BJ (cell line): ENCODE results near the gene NANOGP8. TPM values are rescaled to one million over a fixed set of nuclear protein-coding genes. Genes with fewer than 3 reads are reported as not detected.

Experiments
- CTCF ChIA-PET: fragments of 350-600 bp; formaldehyde crosslinking; extraction: SDS; loops from one replicate; lab custom pipeline; 2021; ENCODE audit warnings: antibody characterized with exemption, inconsistent platforms; lab: Yijun Ruan, JAX
- POLR2A ChIA-PET: fragments of 300-600 bp; sonication (Branson Sonifier 250); formaldehyde crosslinking; extraction: SDS; loops from one replicate; lab custom pipeline; 2021; ENCODE audit warnings: antibody characterized with exemption; lab: Charles Lee
- DNase-seq: peaks from one replicate; pipeline ENCODE4 v3.0.0-alpha.2; 2011; ENCODE audit warnings: low read depth
- H3K27me3 ChIP-seq: 2 replicates; pipeline ENCODE4 v1.6.0; 2011; ENCODE audit warnings: low read length; ENCODE audit not compliant: control insufficient read depth, insufficient read depth
- H3K36me3 ChIP-seq: 2 replicates; pipeline ENCODE4 v1.5.1; 2011; ENCODE audit warnings: low read length; ENCODE audit not compliant: control insufficient read depth, insufficient read depth
- H3K4me3 ChIP-seq: 2 replicates; pipeline ENCODE4 v1.5.1; 2011; ENCODE audit warnings: low read depth, mild to moderate bottlenecking, control low read depth, low read length
- polyA plus RNA-seq: library from polyadenylated mRNA; depleted of rRNA; stranded (reverse); fragments of >200 nt; gene quantifications from 2 replicates; pipeline ENCODE4 v1.2.3, GENCODE V29; 2011
- TF ChIP-seq, protein P1 (sequence below): IDR thresholded peaks from 2 replicates; pipeline ENCODE4 v1.5.1; 2011; ENCODE audit warnings: low read depth, mild to moderate bottlenecking, control low read depth, inconsistent platforms, low read length, moderate library complexity; ENCODE audit not compliant: insufficient read depth

The NANOGP8 gene
- polyA plus RNA-seq, 1 experiment: not detected

DNA sequence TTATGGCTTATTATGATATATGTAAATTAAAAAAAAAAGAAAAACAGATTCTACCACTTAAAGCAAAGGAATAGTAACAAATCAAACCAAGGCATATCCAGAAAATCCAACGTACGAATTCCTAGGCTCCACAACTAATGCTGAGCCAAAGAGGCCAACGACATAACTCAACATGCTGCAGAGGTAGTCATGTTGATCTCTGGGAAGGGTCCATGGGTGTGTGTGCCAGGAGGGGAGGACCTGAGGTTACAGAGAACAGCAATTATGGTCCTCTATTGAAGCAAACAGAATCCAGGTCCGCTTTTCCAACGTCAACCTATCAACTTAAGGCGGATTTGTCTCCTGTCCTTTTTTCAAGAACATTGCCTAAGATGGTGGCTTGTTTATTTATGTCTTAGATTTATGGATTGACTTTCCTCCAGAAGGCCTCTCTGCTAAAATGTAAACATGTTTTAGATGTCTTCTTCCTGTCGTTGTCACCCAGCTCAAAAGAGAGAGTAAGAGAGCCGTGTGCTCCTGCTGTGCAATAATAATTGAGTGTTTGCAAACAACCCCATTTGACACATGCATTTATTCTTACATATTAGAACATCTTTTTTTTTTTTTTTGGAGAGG is 20.4 kb downstream of the NANOGP8 start:
- Histone ChIP-seq H3K27me3 (no peaks in the 10 kb centered on the region), H3K4me3 (no peak overlapping the region), H3K36me3 (no peaks in the 10 kb centered on the region)
- ChIA-PET CTCF (no interaction called here), POLR2A (no interaction called here)
- TF ChIP-seq, protein P1, sequence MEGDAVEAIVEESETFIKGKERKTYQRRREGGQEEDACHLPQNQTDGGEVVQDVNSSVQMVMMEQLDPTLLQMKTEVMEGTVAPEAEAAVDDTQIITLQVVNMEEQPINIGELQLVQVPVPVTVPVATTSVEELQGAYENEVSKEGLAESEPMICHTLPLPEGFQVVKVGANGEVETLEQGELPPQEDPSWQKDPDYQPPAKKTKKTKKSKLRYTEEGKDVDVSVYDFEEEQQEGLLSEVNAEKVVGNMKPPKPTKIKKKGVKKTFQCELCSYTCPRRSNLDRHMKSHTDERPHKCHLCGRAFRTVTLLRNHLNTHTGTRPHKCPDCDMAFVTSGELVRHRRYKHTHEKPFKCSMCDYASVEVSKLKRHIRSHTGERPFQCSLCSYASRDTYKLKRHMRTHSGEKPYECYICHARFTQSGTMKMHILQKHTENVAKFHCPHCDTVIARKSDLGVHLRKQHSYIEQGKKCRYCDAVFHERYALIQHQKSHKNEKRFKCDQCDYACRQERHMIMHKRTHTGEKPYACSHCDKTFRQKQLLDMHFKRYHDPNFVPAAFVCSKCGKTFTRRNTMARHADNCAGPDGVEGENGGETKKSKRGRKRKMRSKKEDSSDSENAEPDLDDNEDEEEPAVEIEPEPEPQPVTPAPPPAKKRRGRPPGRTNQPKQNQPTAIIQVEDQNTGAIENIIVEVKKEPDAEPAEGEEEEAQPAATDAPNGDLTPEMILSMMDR: no peak
- no peak for DNase-seq

DNA sequence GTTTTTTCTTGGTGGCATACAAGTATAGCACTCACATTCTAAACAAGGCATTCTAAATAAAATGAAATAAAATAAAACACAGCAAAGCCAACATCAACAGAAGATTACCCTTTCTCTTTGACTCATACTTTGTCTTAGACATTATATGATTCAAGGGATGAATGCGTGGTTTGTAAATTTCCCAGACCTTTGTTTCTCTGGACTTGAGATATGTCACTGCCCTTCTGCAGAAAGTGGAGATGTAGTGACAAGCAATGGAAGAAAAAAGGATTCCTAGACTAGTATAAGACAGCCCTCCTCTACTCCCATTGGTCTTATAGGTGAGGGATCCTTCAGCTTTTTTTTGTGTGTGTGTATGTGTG is 22.4 kb downstream of the NANOGP8 start:
- Histone ChIP-seq H3K4me3 (no peak overlapping the region), H3K36me3 (no peaks in the 10 kb centered on the region), H3K27me3 (no peaks in the 10 kb centered on the region)
- POLR2A ChIA-PET: no interaction called here
- TF ChIP-seq, protein P1: no peak
- CTCF ChIA-PET: no interaction called here
- DNase-seq: no peak

DNA sequence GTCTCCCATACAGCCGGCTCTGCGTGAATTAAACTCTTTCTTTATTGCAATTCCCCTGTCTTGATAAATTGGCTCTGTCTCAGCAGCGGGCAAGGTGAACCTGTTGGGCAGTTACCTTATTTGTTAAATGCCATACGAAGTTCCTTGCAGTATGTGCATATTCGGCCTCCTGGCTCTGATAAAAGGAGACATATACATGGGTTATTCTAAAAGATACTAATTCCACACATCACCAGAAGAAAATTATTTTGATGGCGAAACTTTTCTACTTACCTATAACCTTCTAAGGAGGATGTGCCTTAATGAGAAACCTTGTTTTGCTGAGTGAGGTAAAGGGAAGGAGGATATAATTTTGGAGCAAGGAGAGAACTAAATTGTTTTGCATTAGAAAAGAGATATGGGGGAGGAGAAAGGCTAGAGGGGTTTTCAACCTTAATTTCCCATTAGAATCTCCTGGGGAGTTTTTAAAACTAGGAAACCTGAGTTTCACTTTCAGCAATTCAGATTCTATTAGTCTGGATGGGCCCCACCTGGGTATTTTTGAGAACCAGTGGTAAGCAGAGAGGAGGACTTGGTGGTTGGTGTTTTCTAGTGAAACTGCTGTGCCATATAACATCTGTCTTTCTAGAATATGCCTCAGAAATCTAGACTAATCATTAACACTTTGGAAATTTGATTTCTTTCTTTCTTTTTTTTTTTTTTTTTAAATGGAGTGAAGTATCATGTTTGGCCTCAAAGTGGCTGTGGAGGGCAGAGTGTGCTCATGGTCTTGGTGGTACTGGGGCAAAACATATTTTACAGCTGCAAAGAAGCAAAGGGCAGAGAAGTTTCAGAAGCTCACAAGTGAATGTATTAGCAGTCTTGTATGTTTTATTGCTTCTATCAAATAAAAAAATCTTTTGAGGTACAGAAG is 23.0 kb downstream of the NANOGP8 start:
- no peak for DNase-seq
- H3K36me3 ChIP-seq: no peaks in the 10 kb centered on the region
- CTCF ChIA-PET: no interaction called here
- TF ChIP-seq, protein P1: no peak
- POLR2A ChIA-PET: no interaction called here
- no peak overlapping the region for H3K4me3 ChIP-seq
- no peaks in the 10 kb centered on the region for H3K27me3 ChIP-seq

DNA sequence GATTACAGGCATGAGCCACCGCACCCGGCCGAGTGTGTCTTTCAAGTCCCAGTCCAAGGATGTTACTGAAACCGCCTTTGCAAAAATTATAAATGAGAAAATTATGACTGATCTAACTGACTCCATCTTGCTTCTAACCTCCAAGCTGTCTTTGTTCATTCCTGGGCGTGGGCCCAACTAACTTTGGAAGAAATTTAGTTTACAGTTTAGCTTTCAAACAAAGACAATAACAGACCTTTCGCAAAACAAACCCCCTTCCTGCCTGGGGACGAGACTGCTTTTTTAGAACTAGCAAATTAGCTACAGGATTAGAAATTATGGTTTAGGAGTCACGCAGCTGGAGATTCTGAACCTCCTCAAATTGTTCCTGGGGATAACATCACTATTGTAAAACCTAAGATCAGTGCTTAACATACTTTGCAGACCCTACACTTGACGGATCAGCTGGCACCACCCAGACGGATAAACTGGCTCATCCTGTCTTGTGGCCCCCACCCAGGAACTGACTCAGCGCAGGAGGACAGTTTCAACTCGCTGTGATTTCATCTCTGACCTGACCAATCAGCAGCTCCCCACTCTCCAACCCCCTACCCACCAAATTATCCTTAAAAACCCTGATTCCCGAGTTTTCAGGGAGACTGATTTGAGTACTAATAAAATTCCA is 23.8 kb downstream of the NANOGP8 start:
- POLR2A ChIA-PET: no interaction called here
- no peak overlapping the region for H3K4me3 ChIP-seq
- H3K36me3 ChIP-seq: no peaks in the 10 kb centered on the region
- CTCF ChIA-PET: no interaction called here
- DNase-seq: no peak
- TF ChIP-seq, protein P1: no peak
- H3K27me3 ChIP-seq: no peaks in the 10 kb centered on the region

DNA sequence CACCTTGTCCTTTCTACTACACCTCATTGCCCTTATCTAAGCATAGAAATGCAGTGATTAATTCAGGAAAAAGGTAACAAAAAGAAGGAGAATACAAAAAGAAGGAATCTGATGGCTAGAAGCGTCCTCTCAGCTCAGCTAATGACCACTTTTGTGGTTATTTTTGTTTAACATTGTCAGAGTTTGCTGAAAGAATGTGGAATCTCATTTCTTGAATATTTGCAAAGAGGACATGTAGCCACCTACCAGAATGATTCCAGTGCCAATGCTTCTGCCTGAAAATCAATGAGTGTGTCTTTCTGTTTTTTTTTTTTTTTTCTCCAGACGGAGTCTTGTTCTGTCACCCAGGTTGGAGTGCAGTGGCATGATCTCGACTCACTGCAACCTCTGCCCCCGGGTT is 24.5 kb downstream of the NANOGP8 start:
- CTCF ChIA-PET: interaction anchor here (0.8 kb wide), 1 partner anchor 20 kb away, joined by 3 read pairs; no protein-coding TSS in a partner anchor

More for the DNA sequence above, 24.5 kb downstream of the NANOGP8 start:
- TF ChIP-seq, protein P1: no peak
- no peak for DNase-seq
- no peak overlapping the region for H3K4me3 ChIP-seq
- H3K36me3 ChIP-seq: no peaks in the 10 kb centered on the region
- POLR2A ChIA-PET: interaction anchor here (0.6 kb wide), 1 partner anchor 22 kb away, joined by 3 read pairs; no protein-coding TSS in a partner anchor
- H3K27me3 ChIP-seq: no peaks in the 10 kb centered on the region
